ENCODE data around the gene KCNT1.

DNA sequence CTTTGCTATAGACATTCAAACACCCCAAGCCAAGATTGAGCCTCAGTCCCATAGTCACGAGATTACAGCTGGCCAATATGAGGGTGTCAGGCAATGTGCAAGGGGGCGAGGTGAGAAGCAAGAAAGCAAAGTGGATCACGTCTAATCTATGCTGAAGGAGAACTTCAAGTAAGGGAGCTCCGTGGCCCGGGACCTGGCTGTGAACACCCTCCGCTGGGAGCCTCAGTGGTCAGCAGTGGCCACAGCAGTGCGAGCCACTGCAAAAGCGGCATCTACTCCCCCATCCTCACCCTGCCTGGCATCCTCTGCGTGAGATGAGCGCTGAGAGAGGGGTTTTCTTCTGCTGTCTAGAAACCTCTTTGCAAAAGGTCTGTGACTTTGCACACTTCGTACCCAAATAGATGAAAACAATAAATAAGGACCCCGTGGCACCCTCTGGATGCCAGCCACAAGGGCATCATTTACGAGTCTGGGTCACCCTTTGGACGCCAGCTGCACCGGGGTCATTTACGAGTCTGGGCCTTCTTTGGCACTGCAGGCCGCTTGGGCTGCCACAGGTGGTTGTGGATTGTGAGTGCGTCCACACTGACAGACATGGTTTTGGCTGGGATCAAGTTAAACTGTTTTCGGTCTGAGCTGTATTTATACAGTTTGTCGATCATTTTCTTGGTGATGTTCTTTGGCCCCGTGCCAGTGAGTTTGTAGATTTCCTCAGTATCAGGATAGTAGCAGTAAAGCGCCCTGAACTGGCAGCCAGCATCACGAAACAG lies 109.0 kb downstream of the KCNT1 start:
- TF ChIP-seq POLR2A (IDR thresholded peaks at IDR 0.05) (no peak), CTCF (IDR thresholded peaks at IDR 0.05) (no peak), EP300 (IDR thresholded peaks at IDR 0.05) (no peak)
